ENCODE measurements around the gene STYXL1.
"Not testable (repeated sequence)": the region's sequence is repeated elsewhere in the genome, so short reads cannot be mapped to it uniquely, and the experiment has no call there.

The STYXL1 gene

DNA sequence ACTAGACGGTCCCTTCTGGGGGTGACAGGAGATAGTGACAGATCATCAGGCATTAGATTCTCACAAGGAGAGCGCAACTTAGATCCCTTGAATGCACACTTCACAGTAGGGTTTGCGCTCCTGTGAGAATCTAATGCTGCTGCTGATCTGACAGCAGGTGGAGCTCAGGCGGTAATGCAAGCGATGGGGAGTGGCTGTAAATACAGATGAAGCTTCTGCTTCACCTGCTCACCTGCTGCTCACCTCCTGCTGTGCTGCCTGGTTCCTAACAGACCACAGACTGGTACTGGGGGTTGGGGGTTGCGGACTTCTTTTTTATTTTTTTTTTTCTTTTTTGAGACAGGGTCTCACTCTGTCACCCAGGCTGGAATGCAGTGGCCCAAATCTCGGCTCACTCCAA is 18.1 kb downstream of the STYXL1 start:
- not testable (repeated sequence) for DNase-seq (ENCODE audit: low spot score)

GRCh38 chr7:76023002-76023401 is 24.8 kb downstream of the STYXL1 start:
- DNase-seq (ENCODE audit: low spot score), result no peak

DNA sequence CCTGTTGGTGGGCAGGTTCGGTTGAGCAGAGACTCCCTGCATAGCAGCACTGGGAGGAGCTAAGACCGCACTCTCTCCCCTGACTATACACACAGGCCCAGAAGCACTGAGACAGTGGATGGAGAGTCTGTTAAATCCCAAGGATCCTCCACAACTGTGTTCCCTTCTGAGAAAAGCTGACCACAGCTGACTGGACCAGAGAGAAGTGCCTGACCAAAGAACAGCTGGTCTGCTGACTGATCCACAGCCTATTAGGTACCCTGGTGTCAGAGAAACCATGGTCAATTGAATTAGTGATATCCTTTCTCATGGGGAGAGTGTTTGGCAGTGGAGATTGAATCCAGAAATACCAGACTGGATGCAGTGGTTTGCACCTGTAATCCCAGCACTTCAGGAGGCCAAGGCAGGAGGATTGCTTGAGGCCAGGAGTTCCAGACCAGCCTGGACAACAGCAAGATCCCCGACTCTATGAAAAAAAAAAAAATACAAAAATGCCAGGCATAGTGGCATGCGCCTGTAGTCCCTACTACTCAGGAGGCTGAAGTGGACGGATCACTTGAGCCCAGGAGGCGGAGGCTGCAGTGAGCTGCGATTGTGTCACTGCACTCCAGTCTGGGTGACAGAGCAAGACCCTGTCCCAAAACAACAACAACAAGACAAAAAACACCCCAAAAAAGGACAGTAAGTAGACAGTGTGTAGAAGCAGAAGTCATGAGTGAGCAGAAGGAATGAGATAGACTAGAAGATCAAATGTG is 25.6 kb downstream of the STYXL1 start:
- DNase-seq (ENCODE audit: low spot score), result no peak

DNA sequence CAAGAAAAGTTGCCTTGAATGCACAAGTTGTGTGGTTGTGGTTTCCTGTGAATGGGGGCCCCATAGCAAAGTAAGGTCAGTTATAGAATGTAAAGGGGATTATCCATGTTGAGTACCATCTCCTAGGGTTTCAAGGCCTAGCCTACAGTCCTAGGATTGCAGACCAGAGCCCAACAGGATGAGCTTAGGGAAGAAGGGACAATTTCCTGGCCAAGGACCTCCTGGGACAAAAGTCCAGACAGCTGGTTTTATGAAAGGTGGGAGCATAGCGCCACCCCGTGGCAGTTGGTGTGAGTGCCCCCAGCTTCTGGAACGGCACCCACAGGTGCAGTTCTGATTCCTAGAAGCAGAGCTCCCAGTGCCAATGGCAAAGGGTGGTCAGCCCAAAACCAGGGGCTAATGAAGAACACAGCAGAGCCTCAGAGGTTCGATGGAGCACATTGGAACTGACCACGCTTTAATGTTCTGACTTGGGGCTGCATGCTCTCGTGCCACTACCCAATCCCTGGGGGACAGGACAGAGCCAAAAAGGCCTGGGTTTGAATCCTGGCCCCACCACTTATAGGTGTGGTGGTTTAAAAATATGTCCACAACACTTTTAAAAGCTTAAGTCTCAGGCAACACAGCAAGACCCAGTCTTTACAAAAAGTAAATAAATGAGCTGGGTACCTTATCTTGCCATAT is 27.6 kb downstream of the STYXL1 start:
- DNase-seq (ENCODE audit: low spot score), result peak; percentile 71

- not testable (repeated sequence) for DNase-seq (ENCODE audit: low spot score)
Observed at GRCh38 chr7:76018520-76018919, 29.3 kb downstream of the STYXL1 start.

GRCh38 chr7:76016191-76016947 is 31.4 kb downstream of the STYXL1 start:
- no peak for DNase-seq (ENCODE audit: low spot score)

DNA sequence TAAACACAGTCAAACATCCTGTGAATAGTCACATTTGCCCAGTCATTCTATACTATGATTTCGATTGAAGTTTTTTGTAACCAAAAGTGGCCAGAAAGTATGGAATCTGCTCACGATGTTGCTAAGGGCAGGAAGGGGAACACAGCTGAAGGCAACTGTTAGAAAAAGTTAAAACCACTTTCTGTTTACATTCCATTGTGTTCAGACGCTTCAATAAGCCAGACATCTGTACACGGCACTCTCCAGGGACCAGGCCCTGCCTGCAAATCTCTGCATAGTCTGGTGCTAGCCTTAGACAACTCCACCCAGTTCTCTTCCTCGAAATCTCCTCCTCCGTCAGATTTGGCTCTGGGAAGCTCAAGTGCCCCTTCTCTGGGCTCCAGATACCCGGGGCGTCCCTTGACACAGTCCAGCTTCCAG is 36.3 kb downstream of the STYXL1 start:
- peak; percentile 94 for DNase-seq (ENCODE audit: low spot score)

DNA sequence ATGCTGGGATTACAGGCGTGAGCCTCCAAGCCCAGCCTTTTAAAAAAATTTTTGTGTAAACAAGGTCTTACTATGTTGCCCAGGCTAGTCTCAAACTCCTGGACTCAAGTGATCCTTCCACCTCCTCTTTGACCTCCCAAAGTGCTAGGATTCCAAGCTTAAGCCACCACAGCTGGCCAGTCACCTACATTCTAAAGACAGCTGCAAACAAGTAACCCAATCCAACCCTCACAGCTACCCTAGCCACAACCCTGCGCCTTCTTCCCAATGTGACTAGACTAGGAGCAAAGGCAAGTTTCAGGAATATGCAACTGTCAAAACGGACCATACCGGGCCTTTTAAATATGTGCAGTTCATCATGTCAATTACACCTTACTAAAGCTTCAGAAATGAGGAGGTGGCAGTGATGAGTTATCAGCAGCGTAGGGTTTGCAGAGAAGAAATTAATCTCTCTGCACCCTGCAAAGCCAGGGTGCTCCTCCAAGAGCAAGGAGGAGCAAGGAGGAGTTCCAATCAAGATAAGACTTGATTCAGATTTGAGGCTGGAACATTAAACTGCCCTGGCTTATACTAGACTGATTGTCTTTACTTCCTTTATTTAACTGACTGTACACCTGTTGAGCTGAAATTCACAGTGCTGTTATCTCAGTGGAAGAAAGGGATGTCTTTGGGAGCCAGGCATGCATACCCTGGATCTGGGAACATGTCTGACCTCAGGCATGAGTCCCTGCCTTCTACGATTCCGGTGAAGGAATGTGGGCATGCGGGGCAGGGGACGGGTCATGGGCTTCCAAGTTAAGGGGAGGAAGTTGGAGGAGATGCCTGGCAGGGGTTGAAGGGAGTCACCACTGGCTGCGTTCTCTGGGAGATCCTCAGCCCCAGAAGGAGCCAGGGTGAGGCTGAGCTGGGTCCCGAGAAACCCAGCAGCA is 37.9 kb downstream of the STYXL1 start:
- no peak for DNase-seq (ENCODE audit: low spot score)

DNA sequence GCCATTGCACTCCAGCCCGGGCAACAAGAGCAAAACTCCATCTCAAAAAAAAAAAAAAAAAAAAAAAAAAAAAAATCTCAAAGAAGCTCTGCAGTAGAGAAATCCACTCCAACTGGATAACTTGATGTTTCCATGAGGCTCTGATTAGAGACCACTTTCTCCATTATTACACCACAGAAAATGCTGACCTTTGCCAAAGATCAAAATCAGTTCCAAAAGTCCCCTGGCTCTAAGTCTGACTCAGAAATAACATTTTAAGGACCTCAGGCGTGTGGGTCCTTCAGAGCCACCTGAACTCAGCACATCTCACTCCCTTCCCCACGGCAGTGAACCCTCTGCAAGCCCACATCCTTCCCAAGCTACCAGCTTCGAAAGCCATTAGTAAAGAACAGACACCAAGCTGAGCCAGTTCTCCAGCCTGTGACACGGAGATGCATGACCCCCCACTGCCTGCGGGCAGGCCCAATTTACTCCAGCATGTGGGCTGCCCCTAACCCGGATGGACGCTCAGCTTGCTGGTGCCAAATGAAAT is 39.6 kb downstream of the STYXL1 start:
- DNase-seq (ENCODE audit: low spot score), result no peak

- DNase-seq (ENCODE audit: low spot score), result not testable (repeated sequence)
Observed at GRCh38 chr7:76005004-76005403, 42.8 kb downstream of the STYXL1 start.

DNA sequence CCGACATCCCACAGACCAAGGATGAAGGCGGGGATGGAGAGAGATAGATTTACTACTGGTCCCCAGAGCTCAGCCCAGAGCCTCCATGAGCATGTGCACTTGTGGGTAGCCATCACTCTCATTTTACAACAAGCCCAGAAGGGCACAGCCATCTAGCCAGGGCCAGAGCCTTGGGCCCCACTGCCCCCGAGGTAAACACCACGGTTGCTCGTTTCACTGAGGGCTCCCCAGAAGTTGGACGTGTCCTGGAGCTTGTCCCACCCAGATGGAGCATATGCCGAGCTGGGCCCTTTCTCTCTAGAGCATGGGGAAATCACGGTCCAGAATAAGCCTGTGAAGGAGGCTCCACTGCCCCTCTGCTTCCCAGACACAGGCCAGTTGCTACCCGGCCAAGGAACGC is 44.4 kb downstream of the STYXL1 start:
- no peak for DNase-seq (ENCODE audit: low spot score)

DNA sequence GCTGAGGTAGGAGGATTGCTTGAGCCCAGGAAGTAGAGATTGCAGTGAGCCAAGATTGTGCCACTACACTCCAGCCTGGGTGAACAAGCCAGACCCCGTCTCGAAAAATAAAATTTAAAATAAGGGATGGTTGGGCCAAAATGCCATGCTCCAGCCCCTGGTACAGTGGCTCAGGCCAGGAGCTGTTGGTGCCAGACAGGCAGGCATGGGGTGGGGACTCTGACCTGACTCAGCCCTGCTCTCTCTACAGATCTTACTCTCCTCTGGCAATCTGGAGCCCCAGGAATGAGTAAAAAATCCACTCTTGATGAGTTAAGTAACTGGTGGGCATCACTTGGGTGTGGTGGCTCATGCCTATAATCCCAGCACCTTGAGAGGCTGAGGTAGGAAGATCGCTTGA is 45.0 kb downstream of the STYXL1 start:
- DNase-seq (ENCODE audit: low spot score), result no peak

GRCh38 chr7:76002139-76002538 is 45.7 kb downstream of the STYXL1 start:
- no peak for DNase-seq (ENCODE audit: low spot score)

DNA sequence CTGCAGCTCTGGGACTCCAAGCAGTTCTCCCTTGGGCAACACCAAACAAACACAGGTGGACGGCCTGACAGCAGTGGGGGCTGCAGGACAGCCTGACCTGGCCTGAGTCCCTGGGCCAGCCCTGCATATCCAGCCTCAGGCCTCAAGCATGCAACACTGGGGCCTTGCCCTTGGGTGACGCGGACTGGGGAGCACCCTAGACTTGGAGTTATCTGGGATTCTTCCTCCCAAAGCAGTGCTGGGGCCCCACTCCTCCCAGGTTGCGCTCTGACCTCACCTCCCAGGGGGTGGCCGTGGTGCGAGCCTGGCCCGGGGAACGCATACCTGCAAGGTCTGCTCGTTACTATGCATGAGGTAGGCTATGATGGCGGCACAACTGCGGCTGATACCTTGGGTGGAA is 47.2 kb downstream of the STYXL1 start:
- no peak for DNase-seq (ENCODE audit: low spot score)

GRCh38 chr7:75998038-75998437 is 49.8 kb downstream of the STYXL1 start:
- DNase-seq (ENCODE audit: low spot score), result no peak

DNA sequence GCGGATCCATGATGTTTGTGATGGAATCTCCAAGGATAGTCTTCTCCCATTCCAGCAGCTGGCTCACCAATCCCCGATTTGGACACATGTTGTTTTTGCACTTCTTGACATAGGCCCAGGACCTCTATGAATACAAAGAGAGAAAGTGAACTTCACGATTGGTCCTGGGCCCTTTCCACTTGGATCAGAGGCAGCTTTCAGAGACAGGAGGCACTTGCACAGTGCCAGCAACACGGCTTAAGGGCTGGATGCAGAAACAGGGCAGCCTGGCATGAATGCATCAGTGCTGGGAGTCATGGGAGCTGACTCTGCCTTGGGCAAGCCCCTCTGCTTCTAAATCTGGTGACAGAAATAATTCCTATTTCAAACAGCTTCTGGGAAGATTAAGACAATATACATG is 51.3 kb downstream of the STYXL1 start:
- DNase-seq (ENCODE audit: low spot score), result no peak

DNA sequence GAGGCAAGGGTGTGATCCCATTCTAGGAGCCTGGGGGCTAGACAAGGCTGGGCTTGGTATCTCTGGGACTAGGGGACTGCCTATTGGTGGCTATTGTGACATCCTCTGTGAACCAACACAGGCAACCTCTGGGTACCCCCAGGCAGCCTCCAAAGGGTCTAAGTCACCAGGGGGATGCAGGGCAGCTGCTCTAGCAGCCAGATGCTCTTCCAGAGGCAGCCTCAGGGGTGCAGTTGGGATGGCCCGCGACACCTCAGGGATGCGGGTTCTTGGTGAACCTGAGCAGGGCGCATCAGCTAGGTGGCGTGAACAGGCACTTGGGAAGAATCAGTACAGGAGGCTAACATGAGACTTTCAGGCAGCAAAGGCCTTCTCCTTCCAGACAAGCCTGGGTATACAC is 51.8 kb downstream of the STYXL1 start:
- DNase-seq (ENCODE audit: low spot score), result no peak

GRCh38 chr7:75995052-75995471 is 52.7 kb downstream of the STYXL1 start:
- DNase-seq (ENCODE audit: low spot score), result no peak

GRCh38 chr7:75994388-75995051 is 53.3 kb downstream of the STYXL1 start, which contains the start of gene TMEM120A:
Gene TMEM120A (minus strand): TSS chr7:75994595. CDS start chr7:75994570, 25 bp downstream.
- DNase-seq (ENCODE audit: low spot score), result peak; percentile 100

DNA sequence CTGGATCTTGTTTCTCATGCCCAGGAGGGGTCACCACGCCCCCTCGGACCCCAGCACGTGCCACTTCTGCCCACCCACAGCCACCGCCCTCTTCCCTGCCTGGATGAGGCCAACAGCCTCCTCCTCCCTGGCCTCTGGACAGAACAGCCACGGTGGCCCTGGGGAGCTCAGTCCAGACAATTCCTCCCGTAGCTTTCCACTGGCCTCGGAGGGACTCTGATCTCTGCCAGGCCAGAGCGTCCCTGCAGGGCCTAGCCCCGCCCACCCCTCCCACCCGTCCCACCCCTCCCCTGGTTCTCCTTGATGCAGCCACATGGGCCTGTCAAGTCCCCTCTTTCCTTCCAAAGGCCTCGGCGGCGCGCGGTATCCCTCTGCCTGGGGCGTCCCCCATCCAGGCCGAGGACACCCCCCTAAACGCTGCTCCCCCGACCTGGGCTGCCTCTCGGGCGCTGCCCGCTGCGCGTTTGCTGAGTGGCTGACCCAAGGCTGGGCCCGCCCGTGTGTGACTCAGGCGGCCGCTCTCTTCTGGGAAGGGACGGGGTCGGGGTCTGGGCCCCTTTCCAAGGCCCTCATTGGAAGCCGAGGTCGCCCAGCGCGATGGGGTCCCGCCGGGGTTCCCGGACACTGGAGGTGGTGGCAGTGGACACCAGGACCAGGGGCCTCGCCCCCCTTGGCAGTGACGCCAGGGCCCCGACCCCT is 54.0 kb downstream of the STYXL1 start:
- DNase-seq (ENCODE audit: low spot score), result peak; percentile 90

Measured in hepatic stellate cell (primary cell).